Stimulated activated CD4-positive, alpha-beta T cell treated with anti-CD3 and anti-CD28 coated beads, TNF-alpha, amount 100 ng/mL, for 1 hour (primary cell): ENCODE results near the gene XPNPEP3.

ENCODE experiments used
- DNase-seq, 3 donors: peaks; one replicate each; pipeline ENCODE4 v3.0.0-alpha.2; 2020; ENCODE audit warnings: low read depth in 3 of 3, low spot score in 1 of 3

The XPNPEP3 gene

GRCh38 chr22:40928657-40929056 lies 71.7 kb downstream of the XPNPEP3 start:
- DNase-seq: no peak

GRCh38 chr22:40932396-40932795 lies 75.4 kb downstream of the XPNPEP3 start:
- DNase-seq: no peak

GRCh38 chr22:40939202-40939601 lies 82.3 kb downstream of the XPNPEP3 start:
- no peak for DNase-seq

- DNase-seq: peak; percentile 97 to 99 (median 98)
These were observed 94.2 kb downstream of the XPNPEP3 start, which contains the start of gene RBX1 for GRCh38 chr22:40950962-40951794. Gene RBX1, plus strand, starts transcription at chr22:40951378. Its CDS starts 21 bp downstream, at chr22:40951399.

GRCh38 chr22:40951795-40952605 lies 95.1 kb downstream of the XPNPEP3 start:
- DNase-seq: no peak

- DNase-seq: no peak
These were observed 96.5 kb downstream of the XPNPEP3 start for GRCh38 chr22:40953471-40953870.

- no peak for DNase-seq
These were observed 97.2 kb downstream of the XPNPEP3 start for GRCh38 chr22:40954113-40954512.

- no peak for DNase-seq
These were observed 98.6 kb downstream of the XPNPEP3 start for GRCh38 chr22:40955571-40955970.

GRCh38 chr22:40957601-40958000 lies 100.7 kb downstream of the XPNPEP3 start:
- no peak for DNase-seq

GRCh38 chr22:40958299-40958698 lies 101.4 kb downstream of the XPNPEP3 start:
- no peak for DNase-seq

- no peak for DNase-seq
These were observed 103.2 kb downstream of the XPNPEP3 start for GRCh38 chr22:40960145-40960544.

GRCh38 chr22:40965936-40966725 lies 109.2 kb downstream of the XPNPEP3 start:
- DNase-seq: no peak

- no peak for DNase-seq
These were observed 109.8 kb downstream of the XPNPEP3 start for GRCh38 chr22:40966726-40967085.

GRCh38 chr22:40967111-40967760 lies 110.3 kb downstream of the XPNPEP3 start:
- DNase-seq: no peak

- no peak for DNase-seq
These were observed 115.6 kb downstream of the XPNPEP3 start for GRCh38 chr22:40972587-40972986.

- DNase-seq: no peak
These were observed 116.2 kb downstream of the XPNPEP3 start for GRCh38 chr22:40973144-40973543.

- DNase-seq: no peak
These were observed 118.4 kb downstream of the XPNPEP3 start for GRCh38 chr22:40975366-40975765.

- no peak for DNase-seq
These were observed 120.1 kb downstream of the XPNPEP3 start for GRCh38 chr22:40976866-40977700.

GRCh38 chr22:40979198-40979597 lies 122.2 kb downstream of the XPNPEP3 start:
- no peak for DNase-seq

- no peak for DNase-seq
These were observed 122.9 kb downstream of the XPNPEP3 start for GRCh38 chr22:40979871-40980270.
